Skeletal muscle tissue (tissue), 4 donors: ENCODE results near the gene AKAP8L. TPM values are rescaled to one million over a fixed set of nuclear protein-coding genes. Genes with fewer than 3 reads are reported as not detected.

ENCODE experiments used
- H3K27ac ChIP-seq: one replicate; pipeline ENCODE4 v1.7.0; 2013; ENCODE audit warnings: mild to moderate bottlenecking, low read depth, low read length, inconsistent platforms
- H3K27me3 ChIP-seq, 3 donors: one replicate each; pipeline ENCODE4 v1.7.0; 2013; ENCODE audit warnings: low read length in 3 of 3; ENCODE audit not compliant: control insufficient read depth in 3 of 3, insufficient read depth in 3 of 3
- H3K36me3 ChIP-seq, 3 donors: one replicate each; pipeline ENCODE4 v1.7.0; 2013; ENCODE audit warnings: low read length in 3 of 3; ENCODE audit not compliant: control insufficient read depth in 3 of 3, insufficient read depth in 3 of 3
- H3K4me1 ChIP-seq, 3 donors: one replicate each; pipeline ENCODE4 v1.7.0; 2013; ENCODE audit warnings: low read length in 3 of 3, mild to moderate bottlenecking in 3 of 3; ENCODE audit not compliant: control insufficient read depth in 3 of 3, insufficient read depth in 3 of 3
- H3K4me3 ChIP-seq, 3 donors: one replicate each; pipeline ENCODE4 v1.7.0; 2013; ENCODE audit warnings: low read length in 3 of 3
- H3K9ac ChIP-seq, 3 donors: one replicate each; pipeline ENCODE4 v1.7.0; 2013; ENCODE audit warnings: low read length in 3 of 3, mild to moderate bottlenecking in 3 of 3, moderate library complexity in 2 of 3, low read depth in 1 of 3
- H3K9me3 ChIP-seq, 3 donors: one replicate each; pipeline ENCODE4 v1.7.0; 2013; ENCODE audit warnings: low read length in 3 of 3; ENCODE audit not compliant: control insufficient read depth in 3 of 3
- total RNA-seq: library from RNA; depleted of rRNA; stranded (reverse); fragments of >200 nt; gene quantifications from one replicate; pipeline ENCODE4 v1.2.3, GENCODE V29; 2014
- donor health status: Osteomylitis.

Gene AKAP8L
- total RNA-seq, 1 donor from 2014 or later = 39.1 TPM

DNA sequence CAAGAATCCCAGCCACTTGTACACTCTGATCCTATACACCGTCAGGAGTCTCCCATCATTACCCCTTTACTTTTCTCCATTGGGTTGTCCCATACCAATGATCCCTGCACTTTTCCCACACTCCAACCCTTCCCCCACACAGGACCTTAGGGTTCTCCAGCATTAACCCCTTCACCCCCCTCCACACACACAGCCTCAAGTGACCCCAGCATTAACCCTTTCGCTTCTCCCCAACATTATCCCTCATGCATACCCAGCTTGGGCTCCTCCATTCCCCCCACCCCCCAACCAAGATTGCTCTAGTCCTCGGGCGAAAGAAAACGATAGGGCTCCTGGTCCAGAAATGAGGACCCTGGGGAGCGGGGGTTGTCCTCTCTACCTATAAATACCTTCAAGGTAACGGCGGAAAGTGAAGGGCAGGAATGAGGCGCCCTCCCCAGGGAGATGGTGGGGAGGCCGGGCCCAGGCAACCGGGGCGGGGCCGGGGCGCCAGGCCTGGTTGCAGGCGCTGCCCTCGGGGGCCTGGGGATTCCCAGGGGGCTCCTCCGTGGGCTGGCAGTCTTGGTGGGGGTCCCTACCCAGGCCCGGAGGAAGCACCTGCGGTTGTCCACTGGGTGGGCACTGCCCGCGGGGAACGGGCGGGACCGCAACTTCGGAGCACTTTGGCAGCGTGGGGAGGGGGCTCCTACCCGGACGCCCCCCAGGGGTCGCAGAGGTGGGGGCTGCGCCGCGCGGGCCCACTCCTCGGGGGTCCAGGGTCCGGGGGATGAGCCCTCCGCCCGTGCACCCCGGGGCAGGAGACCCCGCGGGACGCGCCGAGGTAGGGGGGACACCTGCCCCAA is 30.2 kb upstream of the AKAP8L start:
- Histone ChIP-seq H3K4me1 (peaks cover 39 to 56% (median 52%) of the 10 kb centered on the region in 3 donors), H3K4me3 (peak overlapping the region; percentile 62 to 73 (median 73))

DNA sequence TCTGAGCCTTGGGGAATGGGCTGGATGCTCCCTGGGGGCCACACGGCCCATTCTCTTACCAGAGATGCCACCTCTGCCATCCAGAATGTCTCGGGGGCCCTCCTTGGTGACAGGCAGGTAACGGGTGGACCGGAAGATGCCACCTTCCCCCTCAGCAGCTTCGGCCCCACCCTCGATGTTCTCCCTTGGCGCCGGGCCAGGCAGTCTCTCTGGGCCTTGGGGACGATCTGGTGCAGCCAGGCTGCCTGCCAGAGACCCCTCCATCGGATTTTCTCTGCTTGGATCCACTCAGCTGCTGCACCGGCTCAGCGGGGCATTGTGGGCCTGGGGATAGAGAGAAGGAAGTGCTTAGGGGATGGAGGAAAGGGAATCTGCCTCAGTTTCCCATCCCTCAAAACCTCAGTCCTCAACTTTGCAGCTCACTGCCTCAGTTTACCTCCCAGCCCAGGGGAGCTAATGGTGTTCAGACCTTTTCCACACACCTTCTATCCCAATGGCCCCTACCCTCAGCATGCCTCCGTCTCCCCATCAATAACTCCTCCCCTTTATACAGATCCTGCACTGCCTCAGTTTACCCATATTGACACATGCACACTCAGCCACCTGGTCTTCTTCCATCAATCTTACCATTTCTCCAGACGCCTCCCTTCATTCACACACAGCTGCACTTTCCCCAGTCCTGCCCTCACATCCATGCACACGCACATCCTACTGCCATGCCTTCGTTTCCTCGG is 29.4 kb upstream of the AKAP8L start:
- H3K4me1 ChIP-seq = peaks cover 44 to 60% (median 57%) of the 10 kb centered on the region in 3 donors
- no peak overlapping the region for H3K4me3 ChIP-seq
- H3K9ac ChIP-seq = peak overlapping the region in 1 of 3 donors; percentile 90
- no peaks in the 10 kb centered on the region for H3K27me3 ChIP-seq
- H3K9me3 ChIP-seq = no peaks in the 10 kb centered on the region
- H3K27ac ChIP-seq = no peak overlapping the region
- H3K36me3 ChIP-seq = peaks cover 0 to 7% (median 2%) of the 10 kb centered on the region in 3 donors

More for the DNA sequence above, 30.2 kb upstream of the AKAP8L start:
- peaks cover 0 to 7% (median 2%) of the 10 kb centered on the region in 3 donors for H3K36me3 ChIP-seq
- H3K9me3 ChIP-seq = no peaks in the 10 kb centered on the region
- peak overlapping the region; percentile 70 to 90 (median 71) for H3K9ac ChIP-seq
- H3K27ac ChIP-seq = no peak overlapping the region
- H3K27me3 ChIP-seq = peaks cover 0 to 2% (median 0%) of the 10 kb centered on the region in 3 donors

DNA sequence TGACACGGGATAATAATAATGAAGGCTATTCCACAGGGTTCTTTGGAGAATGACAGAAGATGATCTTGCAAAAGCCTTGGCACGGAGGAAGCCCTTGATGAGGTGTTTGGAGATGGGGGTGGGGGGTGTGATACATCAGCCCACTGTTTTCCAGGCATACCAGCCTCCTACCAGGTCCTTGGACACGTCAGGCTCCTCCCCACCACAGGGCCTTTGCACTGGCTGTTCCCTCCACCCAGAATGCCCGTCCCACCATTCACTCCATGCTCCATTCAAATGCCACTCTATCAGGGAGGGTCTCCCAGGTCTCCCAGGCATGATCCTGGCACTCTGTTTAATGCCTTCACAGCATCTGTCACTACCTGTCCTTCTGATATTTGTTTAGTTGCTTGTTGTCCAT is 28.3 kb upstream of the AKAP8L start:
- Histone ChIP-seq H3K4me1 (peaks cover 38 to 58% (median 58%) of the 10 kb centered on the region in 3 donors), H3K27ac (no peak overlapping the region), H3K4me3 (no peak overlapping the region), H3K9me3 (no peaks in the 10 kb centered on the region), H3K36me3 (peaks cover 0 to 7% (median 2%) of the 10 kb centered on the region in 3 donors), H3K27me3 (no peaks in the 10 kb centered on the region), H3K9ac (no peak overlapping the region)

DNA sequence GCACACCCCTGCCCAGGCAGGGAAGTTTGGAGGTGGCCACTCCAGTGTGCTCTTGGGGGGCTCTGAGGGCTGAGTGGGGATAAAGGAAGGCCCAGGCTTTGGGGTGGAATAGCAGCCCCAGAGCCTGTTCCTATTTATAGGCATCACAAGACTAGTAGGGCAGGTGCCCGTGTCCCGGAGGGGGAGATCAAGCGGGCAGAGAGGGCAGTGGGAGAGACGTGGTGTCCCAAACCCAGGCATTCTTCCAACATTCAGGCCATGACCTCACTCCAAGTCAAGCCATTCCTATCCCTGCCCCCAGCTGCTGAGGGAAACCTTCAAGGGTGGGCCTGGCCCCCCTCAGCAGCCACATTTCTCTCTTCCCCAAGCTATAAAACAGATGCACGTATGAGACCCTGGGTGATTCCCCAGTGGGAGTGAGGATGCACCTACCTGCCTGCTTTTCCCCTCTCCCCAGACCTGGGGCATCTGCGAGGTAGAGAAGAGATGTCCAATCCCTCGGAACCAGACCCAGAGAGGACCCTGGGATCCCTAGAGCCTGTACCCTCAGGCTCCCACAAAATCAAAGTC is 27.1 kb upstream of the AKAP8L start:
- H3K36me3 ChIP-seq = peaks cover 0 to 7% (median 2%) of the 10 kb centered on the region in 3 donors
- H3K9ac ChIP-seq = peak overlapping the region; percentile 65 to 84 (median 68)
- H3K4me3 ChIP-seq = peak overlapping the region in 1 of 3 donors; percentile 17
- H3K4me1 ChIP-seq = peaks cover 38 to 58% (median 58%) of the 10 kb centered on the region in 3 donors
- no peaks in the 10 kb centered on the region for H3K9me3 ChIP-seq
- no peaks in the 10 kb centered on the region for H3K27me3 ChIP-seq
- H3K27ac ChIP-seq = peak overlapping the region; percentile 96

DNA sequence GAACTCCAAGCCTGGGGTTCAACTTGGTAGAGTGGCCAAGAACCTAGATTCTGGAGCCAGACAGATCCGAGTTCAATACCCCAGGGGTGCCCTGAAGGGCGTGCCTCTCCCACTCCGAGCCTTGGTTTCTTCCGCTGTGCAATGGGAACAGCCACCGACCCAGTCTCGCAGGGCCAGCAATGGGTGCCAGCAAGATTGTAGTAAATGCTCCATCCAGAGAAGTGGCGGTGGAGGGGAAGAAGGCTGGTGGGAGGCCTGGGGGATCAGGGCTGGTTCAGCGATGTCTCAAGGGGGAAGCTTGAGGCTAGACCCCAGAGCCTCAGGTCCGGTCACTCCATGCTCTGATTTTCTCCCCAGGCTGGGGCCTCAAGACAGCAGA is 26.4 kb upstream of the AKAP8L start:
- Histone ChIP-seq H3K36me3 (peaks cover 0 to 7% (median 2%) of the 10 kb centered on the region in 3 donors), H3K4me3 (peak overlapping the region in 1 of 3 donors; percentile 17), H3K9me3 (no peaks in the 10 kb centered on the region), H3K27me3 (no peaks in the 10 kb centered on the region), H3K4me1 (peaks cover 37 to 58% (median 58%) of the 10 kb centered on the region in 3 donors), H3K9ac (peak overlapping the region; percentile 65 to 84 (median 68)), H3K27ac (peak overlapping the region; percentile 96)

DNA sequence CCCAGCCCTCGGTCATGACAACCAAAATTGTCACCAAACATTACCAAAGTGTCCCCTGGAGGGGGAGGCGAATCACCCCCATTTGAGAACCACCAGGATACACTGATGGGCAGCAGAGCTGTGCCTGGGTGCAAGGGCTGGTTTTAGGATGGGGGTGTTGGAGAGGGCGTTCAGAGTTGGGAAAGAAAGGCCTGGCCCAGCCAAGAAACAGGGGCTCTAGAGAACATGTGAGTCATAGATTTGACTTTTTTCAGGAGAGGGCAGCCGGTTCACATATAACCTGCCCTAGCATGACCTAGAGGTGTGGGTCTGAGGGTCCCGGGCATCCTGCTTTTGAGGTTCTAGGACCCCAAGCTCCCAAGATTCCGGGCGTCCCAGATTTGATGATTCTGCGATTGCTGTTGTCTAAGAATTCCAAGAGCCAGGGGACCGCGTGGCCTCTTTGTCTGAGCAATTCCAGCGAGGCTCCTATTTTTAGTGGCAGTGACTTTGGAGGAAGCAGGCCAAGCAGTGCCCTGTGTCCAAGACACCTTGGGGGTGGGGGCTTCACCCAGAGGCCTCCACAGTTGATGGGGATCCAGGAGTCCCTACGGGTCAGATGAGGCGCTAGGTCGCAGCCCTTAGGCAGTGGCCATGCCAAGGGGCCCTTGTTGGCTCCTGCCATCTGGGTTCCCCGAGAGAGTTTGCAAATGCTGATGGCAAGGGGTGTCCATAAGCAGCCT is 25.9 kb upstream of the AKAP8L start:
- Histone ChIP-seq H3K27me3 (no peaks in the 10 kb centered on the region), H3K36me3 (peaks cover 0 to 7% (median 2%) of the 10 kb centered on the region in 3 donors), H3K27ac (peak overlapping the region; percentile 96), H3K4me1 (peaks cover 35 to 61% (median 56%) of the 10 kb centered on the region in 3 donors), H3K9me3 (no peaks in the 10 kb centered on the region), H3K4me3 (no peak overlapping the region), H3K9ac (peak overlapping the region; percentile 5 to 84 (median 68))

DNA sequence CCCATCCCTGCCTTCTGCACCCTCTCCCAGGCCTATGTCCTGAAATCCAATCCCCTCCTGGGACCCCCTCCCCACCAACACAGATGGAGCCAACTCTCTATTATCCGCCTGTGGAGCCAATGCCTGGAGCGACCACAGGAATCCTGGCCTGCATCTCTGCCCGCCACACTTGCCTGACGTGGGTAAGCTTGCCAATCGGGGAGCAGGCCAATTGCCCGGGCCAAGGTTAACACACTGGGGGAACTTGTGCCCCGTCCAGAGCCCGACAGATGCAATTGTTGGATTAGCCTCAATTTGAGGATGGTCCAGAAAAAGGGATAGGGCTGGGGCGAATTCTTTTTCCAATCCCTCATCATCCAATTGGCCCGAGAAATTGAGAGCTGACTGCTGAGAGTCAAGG is 25.1 kb upstream of the AKAP8L start:
- Histone ChIP-seq H3K4me3 (no peak overlapping the region), H3K27ac (peak overlapping the region; percentile 96), H3K9ac (no peak overlapping the region), H3K27me3 (no peaks in the 10 kb centered on the region), H3K4me1 (peaks cover 35 to 65% (median 54%) of the 10 kb centered on the region in 3 donors), H3K36me3 (peaks cover 0 to 7% (median 2%) of the 10 kb centered on the region in 3 donors), H3K9me3 (no peaks in the 10 kb centered on the region)

DNA sequence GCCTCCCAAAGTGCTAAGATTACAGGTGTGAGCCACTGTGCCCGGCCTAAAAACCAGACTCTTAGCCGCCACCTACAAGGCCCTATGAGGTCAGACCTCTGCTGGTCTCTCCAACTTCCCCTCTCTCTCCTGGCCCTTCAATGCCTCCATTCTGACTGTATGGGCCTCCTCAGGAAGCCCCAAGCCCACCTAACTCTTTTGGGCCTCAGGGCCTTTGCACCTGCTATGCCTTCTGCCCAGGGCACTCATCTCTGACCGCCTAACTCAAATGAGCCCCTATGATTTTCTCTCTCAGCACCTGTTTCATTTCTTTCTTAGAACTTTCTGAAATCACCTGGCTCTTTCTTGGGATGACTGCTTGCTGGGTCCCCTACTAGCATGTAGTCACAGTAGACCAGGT is 24.5 kb upstream of the AKAP8L start:
- Histone ChIP-seq H3K36me3 (peaks cover 0 to 9% (median 2%) of the 10 kb centered on the region in 3 donors), H3K27ac (peak overlapping the region; percentile 96), H3K4me3 (no peak overlapping the region), H3K9me3 (no peaks in the 10 kb centered on the region), H3K4me1 (peaks cover 35 to 61% (median 49%) of the 10 kb centered on the region in 3 donors), H3K9ac (no peak overlapping the region), H3K27me3 (no peaks in the 10 kb centered on the region)

DNA sequence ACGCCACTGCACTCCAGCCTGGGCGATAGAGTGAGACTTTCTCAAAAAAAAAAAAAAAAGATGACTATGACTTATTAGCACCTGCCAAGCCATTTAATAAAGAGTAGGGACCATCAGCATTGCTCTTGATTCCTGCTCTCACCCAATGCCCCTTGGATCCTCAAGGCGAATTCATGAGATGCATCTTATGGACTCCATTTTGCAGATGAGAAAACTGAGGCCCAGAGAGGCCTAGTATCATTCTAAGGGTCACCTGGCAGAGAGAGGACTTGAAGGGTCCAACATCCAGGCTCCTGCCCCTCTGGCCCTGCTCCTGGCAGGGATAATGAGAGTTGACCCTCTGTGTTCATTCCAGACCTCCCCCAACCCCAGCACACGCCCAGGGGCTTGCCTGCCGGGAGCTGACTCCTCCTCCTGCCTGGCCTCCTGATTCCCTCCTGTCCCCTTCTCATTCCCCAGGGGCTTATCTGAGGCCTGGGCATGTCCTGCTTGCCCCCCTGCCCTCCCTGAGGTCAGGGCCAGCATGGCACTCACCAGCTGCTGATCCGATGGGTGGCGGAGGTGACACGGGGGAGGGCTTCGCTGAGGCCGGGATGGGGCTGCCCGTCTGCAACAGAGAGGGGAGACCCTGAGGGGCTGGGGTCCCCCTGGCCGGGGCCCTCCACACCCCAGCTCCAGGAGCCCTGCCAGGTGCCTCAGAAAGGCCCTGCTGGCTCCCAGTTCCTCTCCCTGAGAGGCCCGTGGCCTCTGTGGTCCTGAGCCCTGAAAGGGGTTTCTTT is 23.5 kb upstream of the AKAP8L start:
- Histone ChIP-seq H3K9ac (no peak overlapping the region), H3K9me3 (no peaks in the 10 kb centered on the region), H3K27ac (no peak overlapping the region), H3K27me3 (no peaks in the 10 kb centered on the region), H3K4me3 (no peak overlapping the region), H3K4me1 (peaks cover 35 to 69% (median 49%) of the 10 kb centered on the region in 3 donors), H3K36me3 (peaks cover 0 to 4% (median 4%) of the 10 kb centered on the region in 3 donors)
